ES-I3 (cell line): Measurements from ENCODE around the gene BEND6.
"Not testable (repeated sequence)": the region's sequence is repeated elsewhere in the genome, so short reads cannot be mapped to it uniquely, and the experiment has no call there.

Source experiments
- H3K36me3 ChIP-seq: 2 replicates; pipeline ENCODE4 v1.6.1; 2013; ENCODE audit warnings: mild to moderate bottlenecking, low read length, control low read depth, moderate library complexity; ENCODE audit not compliant: insufficient read depth
- H3K4me1 ChIP-seq: 2 replicates; pipeline ENCODE4 v1.6.1; 2013; ENCODE audit warnings: mild to moderate bottlenecking, control low read depth, low read length; ENCODE audit not compliant: insufficient read depth
- H3K9ac ChIP-seq: 2 replicates; pipeline ENCODE4 v1.6.1; 2013; ENCODE audit warnings: low read depth, mild to moderate bottlenecking, low read length, moderate library complexity
- H3K9me3 ChIP-seq: 2 replicates; pipeline ENCODE4 v1.6.1; 2013; ENCODE audit warnings: mild to moderate bottlenecking, low read length, moderate library complexity; ENCODE audit not compliant: control insufficient read depth, insufficient read depth

The BEND6 gene

DNA sequence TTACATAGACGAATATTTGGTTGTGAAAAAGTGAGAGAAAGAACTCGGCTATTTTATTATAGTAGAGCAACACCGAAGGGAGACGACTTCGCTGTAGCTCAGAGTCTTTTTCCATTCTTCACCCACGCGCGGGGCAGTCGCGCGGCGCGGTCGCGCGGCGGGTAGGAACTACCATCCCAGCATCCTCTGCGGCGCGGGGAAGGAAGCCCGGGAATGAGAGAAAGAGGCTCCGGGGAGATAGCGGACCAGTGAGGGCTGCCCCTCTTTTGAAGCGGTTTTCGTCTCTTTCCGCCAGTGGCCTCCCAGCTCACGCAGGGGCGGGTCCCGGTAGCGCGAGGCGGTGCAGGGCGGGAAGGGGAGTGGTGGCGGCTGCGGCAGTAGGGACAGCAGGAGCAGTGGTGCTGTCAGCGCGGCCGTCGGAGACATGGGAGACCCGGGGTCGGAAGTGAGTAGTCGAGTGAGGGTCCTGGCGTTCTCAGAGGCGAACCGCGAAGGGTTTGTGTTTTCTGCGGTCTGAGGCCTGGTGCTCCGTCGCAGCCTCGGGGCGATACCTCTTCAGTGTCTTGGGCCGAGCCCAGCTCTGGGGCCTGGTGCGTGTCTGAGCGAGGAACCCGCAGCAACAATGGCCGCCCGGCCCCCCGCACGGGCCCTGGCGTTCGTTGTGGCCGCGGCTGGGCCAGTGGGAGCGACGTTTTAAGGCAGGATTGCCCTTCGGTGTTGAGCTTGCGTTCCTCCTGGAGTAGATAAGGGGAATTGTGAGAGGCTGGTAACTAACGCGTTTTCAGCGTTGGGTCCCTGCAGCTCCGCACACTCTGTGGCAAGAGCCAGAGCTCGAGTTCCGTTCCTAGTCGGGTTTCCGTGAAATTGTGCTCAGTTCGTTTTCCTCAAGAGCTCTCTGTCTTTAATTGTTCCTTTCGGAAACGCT, 91.7 kb downstream of the BEND6 start, which contains the start of gene KIAA1586:
KIAA1586 (plus strand) TSS at position 362 of the 925 bp plus-strand sequence; CDS start at position 425, 63 bp downstream.
- H3K9ac ChIP-seq = peak within 1 kb of the TSS; percentile 87
- not testable (repeated sequence) for H3K9me3 ChIP-seq, H3K36me3 ChIP-seq, H3K4me1 ChIP-seq

DNA sequence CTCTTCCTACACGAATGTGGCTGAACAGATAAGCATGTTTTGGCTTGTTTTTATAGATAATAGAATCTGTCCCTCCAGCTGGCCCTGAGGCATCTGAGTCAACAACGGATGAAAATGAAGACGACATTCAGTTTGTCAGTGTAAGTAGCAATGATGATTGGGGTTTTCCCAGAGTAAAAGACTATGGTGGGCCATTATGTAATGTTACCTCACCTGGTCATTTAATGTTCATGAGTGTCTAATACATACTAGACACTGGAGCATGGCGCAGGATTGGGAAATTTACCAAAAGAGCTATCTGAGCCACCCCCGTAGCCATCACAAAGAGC, 92.3 kb downstream of the BEND6 start:
- not testable (repeated sequence) for H3K9me3 ChIP-seq, H3K4me1 ChIP-seq, H3K9ac ChIP-seq, H3K36me3 ChIP-seq

DNA sequence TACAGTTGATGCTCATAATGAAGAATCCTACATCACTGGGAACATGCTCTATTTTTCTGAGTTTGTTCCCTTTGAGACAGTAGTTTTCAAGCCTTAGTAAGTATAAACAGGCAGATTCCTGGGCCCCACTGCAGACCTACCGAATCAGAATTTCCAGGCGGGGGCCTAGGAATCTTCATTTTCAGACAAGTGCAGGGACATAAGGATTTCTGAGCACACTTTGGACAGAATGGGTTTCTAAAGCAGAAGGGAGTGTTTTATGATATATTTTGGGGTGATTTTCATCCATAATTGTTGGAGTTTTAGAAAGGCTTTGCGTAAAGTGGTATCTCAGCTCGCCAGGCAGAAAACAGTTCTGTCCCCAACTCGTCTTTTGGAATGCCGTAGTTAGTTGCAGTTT, 93.0 kb downstream of the BEND6 start:
- H3K9ac ChIP-seq, H3K9me3 ChIP-seq, H3K36me3 ChIP-seq, H3K4me1 ChIP-seq: not testable (repeated sequence)

DNA sequence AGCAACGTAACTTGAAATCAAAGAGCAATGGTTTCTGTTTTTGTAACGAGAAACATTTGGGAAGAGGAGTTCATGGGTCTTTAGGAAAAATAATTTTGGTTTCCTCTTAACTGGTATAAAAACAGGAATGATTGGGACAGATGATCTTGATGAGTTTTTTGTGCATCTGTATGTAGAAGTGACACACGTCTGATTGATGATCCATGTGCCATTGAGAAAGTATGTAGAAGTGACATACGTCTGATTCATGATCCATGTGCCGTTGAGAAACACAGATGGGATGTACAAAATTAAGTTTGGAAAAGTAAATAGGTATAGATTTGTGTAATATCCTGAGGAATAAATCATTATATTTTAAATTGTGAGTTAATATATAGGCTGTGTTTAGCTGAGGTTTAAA, 93.7 kb downstream of the BEND6 start:
- no peaks in the 10 kb centered on the region for H3K9me3 ChIP-seq
- no peaks in the 10 kb centered on the region for H3K4me1 ChIP-seq
- H3K36me3 ChIP-seq = peaks cover 12% of the 10 kb centered on the region
- H3K9ac ChIP-seq = no peak overlapping the region

DNA sequence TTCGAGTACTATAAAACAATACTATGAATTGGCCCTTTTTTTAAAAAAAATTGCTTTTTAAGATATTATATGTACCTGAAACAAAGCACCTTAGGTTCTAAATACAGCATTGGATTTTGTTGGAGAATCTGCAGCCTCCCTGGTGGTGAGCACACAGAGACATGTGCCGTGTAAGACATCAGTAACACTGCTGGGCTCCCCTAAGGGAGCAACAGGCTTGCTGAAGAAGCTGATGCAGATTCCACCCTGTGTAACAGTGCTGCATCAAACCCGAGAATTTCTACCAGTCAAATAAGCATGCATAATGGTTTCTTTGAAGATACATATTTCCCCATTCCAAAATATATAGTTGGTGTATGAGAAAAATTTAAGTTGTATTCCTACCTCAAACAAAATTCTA, 108.9 kb downstream of the BEND6 start:
- H3K36me3 ChIP-seq = no peaks in the 10 kb centered on the region; the same call in 1 of the 2 replicates
- no peak overlapping the region for H3K9ac ChIP-seq
- no peaks in the 10 kb centered on the region; the same call in 1 of the 2 replicates for H3K9me3 ChIP-seq
- no peaks in the 10 kb centered on the region for H3K4me1 ChIP-seq

DNA sequence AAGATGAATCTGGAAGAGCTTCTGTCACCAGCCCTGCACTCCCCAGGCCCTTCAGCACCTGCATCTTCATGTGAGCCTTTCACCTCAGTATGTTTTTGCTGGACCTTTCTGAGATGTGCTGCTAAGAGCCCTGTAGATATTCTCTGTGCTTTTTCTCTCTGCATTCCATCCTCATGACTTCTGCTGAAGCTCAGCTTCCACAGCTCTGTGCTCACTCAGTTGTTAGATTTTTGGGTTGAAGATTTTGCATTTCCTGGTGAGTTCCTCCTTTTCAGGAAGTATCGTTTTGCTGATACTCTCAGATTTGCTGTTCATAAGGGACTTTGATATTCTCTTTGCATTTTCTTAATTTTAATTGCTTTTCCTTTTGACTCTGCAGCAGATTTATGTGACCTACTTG, 109.9 kb downstream of the BEND6 start:
- H3K9ac ChIP-seq = no peak overlapping the region
- H3K4me1 ChIP-seq = peaks cover 8% of the 10 kb centered on the region
- no peaks in the 10 kb centered on the region; the same call in 1 of the 2 replicates for H3K36me3 ChIP-seq
- no peaks in the 10 kb centered on the region; the same call in 1 of the 2 replicates for H3K9me3 ChIP-seq

DNA sequence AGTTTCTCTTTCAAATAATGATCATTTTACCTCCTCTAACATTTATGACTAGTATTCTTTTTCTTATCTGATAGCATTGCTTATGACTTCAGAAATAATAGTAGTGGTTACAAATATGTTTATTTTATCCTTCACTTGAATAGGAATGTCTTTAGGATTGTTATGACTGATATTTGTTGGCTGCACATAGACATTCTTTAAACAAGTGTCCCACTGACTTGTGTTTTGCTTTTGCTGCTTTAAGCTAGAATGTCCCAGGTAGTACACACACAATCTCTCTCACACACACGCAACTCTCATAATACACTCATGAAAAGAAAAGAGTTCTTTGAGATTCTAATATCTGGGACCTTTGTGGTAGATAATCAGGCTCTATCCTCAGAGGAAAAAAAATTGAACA, 113.2 kb downstream of the BEND6 start:
- peaks cover 19% of the 10 kb centered on the region for H3K4me1 ChIP-seq
- H3K9me3 ChIP-seq = no peaks in the 10 kb centered on the region; the same call in 1 of the 2 replicates
- H3K36me3 ChIP-seq = no peaks in the 10 kb centered on the region

DNA sequence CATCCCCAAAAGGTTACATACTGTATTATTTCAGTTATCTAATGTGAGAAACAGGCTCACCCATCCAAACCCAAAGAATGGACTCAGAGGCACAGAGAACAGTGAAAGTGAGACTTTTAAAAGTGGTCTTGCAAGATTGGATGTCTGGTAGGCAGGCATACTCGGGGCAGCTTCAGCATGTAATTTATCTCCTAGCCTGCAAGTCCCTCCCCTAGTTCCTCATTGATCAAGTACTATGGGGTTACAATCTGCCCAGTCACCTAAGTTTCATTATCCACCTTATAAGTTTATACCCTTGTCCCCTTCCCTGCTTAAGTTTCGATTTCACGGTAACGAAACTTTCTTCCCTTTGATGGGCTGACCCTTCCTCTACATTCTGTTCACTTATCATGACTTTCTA, 114.3 kb downstream of the BEND6 start:
- Histone ChIP-seq H3K9me3 (no peaks in the 10 kb centered on the region), H3K36me3 (no peaks in the 10 kb centered on the region), H3K9ac (no peak overlapping the region), H3K4me1 (peaks cover 19% of the 10 kb centered on the region)

More for the DNA sequence above, 113.2 kb downstream of the BEND6 start:
- H3K9ac ChIP-seq = no peak overlapping the region

DNA sequence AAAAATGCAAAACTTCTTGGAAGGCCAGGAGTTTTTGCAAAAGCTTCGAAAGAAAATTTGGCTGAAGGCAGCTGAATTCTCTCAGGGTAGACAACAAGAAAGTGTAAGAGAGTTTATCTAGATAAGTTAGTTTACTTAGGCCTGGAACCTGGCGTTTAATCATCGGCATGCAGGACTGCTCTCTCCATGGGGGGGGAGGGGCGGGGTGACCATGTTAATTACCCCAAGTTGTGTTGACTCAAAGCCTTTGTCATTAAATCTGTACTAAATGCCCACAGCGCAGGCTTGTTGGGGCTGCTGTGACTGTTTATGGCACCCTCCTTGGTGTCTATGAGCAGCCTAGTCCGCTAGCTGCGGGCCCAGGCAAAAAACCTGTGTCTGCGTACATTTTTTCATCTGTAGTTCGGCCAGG, 115.0 kb downstream of the BEND6 start:
- Histone ChIP-seq H3K9ac (peak overlapping the region; percentile 22; the same call in 1 of the 2 replicates), H3K4me1 (peaks cover 19% of the 10 kb centered on the region), H3K36me3 (no peaks in the 10 kb centered on the region), H3K9me3 (no peaks in the 10 kb centered on the region)

DNA sequence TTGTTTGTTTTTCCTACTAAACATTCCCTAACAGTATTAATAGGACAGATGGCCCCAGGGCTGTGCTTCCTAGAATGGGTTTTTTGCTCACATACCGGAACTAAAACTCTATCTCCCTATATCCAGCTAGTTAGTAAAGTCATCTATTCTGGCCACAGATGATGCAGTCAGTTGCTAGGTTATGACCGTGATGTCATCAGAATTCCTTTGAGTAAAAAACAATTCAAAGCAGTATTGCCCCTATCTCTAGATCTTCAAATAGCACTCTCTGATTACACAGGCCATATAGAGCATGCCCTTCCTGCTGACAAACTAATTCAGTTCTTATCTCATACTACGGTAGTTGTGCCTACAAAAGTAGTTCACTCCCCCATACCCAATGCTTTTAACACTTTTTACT, 117.2 kb downstream of the BEND6 start:
- H3K9ac ChIP-seq = no peak overlapping the region
- H3K9me3 ChIP-seq = no peaks in the 10 kb centered on the region
- H3K4me1 ChIP-seq = peaks cover 19% of the 10 kb centered on the region
- H3K36me3 ChIP-seq = no peaks in the 10 kb centered on the region

DNA sequence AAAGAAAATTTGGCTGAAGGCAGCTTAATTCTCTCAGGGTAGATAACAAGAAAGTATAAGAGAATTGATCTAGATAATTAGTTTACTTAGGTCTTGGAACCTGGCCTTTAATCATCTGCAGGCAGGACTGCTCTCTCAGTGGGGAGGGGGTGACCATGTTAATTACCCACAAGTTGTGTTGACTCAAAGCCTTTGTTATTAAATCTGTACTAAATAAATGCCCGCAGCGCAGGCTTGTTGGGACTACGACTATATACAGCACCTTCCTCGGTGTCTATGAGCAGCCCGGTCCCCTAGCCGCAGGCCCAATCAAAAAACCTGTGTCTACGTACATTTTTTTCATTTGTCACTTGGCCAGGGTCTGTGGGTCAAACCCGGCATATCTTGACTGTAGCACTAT, 119.5 kb downstream of the BEND6 start:
- H3K9ac ChIP-seq = no peak overlapping the region
- H3K9me3 ChIP-seq = no peaks in the 10 kb centered on the region
- H3K36me3 ChIP-seq = no peaks in the 10 kb centered on the region
- H3K4me1 ChIP-seq = peaks cover 15% of the 10 kb centered on the region

DNA sequence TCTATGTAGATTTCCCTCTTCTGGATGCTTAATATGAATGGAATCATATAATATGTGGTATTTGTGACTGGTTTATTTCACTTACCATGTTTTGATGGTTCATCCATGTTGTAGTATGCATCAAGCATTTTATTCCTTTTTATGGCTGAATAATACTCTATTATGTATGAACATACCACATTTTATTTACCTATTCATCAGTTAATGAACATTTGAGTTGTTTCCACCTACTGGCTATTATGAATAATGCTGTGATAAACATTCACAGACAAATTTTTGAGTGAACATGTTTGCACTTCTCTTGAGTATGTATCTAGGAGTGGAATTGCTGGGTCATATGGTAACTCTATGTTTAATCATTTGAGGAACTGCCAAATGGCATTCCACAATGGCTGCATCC, 120.2 kb downstream of the BEND6 start:
- 0 out of 2 replicates have a peak, but pooled peaks cover 2% of the 10 kb centered on the region for H3K9me3 ChIP-seq
- peaks cover 8% of the 10 kb centered on the region for H3K4me1 ChIP-seq
- H3K9ac ChIP-seq = no peak overlapping the region
- H3K36me3 ChIP-seq = no peaks in the 10 kb centered on the region
